ENCODE measurements around the gene FAM163B.

FAM163B gene

GRCh38 chr9:133647148-133647547 lies 38.0 kb upstream of the FAM163B start:
- no peak for ATAC-seq
- TF ChIP-seq, protein P1, sequence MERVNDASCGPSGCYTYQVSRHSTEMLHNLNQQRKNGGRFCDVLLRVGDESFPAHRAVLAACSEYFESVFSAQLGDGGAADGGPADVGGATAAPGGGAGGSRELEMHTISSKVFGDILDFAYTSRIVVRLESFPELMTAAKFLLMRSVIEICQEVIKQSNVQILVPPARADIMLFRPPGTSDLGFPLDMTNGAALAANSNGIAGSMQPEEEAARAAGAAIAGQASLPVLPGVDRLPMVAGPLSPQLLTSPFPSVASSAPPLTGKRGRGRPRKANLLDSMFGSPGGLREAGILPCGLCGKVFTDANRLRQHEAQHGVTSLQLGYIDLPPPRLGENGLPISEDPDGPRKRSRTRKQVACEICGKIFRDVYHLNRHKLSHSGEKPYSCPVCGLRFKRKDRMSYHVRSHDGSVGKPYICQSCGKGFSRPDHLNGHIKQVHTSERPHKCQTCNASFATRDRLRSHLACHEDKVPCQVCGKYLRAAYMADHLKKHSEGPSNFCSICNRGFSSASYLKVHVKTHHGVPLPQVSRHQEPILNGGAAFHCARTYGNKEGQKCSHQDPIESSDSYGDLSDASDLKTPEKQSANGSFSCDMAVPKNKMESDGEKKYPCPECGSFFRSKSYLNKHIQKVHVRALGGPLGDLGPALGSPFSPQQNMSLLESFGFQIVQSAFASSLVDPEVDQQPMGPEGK (CRISPR knock-in tag; IDR thresholded peaks at IDR 0.05; ENCODE audit: borderline replicate concordance) = no peak
- TF ChIP-seq ZC3H10 (CRISPR knock-in tag; IDR thresholded peaks at IDR 0.05) (no peak), ZFP30 (CRISPR knock-in tag; IDR thresholded peaks at IDR 0.05) (no peak), TCF4 (CRISPR knock-in tag; IDR thresholded peaks at IDR 0.05; ENCODE audit: borderline replicate concordance) (no peak), ZNF70 (CRISPR knock-in tag; IDR thresholded peaks at IDR 0.05) (no peak), TOX (CRISPR knock-in tag; IDR thresholded peaks at IDR 0.05; ENCODE audit: borderline replicate concordance) (no peak), GLIS3 (CRISPR knock-in tag; IDR thresholded peaks at IDR 0.05) (no peak), CSDC2 (CRISPR knock-in tag; IDR thresholded peaks at IDR 0.05) (no peak), SNAI2 (CRISPR knock-in tag; IDR thresholded peaks at IDR 0.05) (no peak), ARNTL (CRISPR knock-in tag; IDR thresholded peaks at IDR 0.05; ENCODE audit: borderline replicate concordance, low read depth) (no peak), CREB5 (CRISPR knock-in tag; IDR thresholded peaks at IDR 0.05; ENCODE audit: low read depth) (no peak), ISL1 (CRISPR knock-in tag; IDR thresholded peaks at IDR 0.05) (no peak)
- TF ChIP-seq, protein P2, sequence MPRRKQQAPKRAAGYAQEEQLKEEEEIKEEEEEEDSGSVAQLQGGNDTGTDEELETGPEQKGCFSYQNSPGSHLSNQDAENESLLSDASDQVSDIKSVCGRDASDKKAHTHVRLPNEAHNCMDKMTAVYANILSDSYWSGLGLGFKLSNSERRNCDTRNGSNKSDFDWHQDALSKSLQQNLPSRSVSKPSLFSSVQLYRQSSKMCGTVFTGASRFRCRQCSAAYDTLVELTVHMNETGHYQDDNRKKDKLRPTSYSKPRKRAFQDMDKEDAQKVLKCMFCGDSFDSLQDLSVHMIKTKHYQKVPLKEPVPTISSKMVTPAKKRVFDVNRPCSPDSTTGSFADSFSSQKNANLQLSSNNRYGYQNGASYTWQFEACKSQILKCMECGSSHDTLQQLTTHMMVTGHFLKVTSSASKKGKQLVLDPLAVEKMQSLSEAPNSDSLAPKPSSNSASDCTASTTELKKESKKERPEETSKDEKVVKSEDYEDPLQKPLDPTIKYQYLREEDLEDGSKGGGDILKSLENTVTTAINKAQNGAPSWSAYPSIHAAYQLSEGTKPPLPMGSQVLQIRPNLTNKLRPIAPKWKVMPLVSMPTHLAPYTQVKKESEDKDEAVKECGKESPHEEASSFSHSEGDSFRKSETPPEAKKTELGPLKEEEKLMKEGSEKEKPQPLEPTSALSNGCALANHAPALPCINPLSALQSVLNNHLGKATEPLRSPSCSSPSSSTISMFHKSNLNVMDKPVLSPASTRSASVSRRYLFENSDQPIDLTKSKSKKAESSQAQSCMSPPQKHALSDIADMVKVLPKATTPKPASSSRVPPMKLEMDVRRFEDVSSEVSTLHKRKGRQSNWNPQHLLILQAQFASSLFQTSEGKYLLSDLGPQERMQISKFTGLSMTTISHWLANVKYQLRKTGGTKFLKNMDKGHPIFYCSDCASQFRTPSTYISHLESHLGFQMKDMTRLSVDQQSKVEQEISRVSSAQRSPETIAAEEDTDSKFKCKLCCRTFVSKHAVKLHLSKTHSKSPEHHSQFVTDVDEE (CRISPR knock-in tag; IDR thresholded peaks at IDR 0.05) = no peak

DNA sequence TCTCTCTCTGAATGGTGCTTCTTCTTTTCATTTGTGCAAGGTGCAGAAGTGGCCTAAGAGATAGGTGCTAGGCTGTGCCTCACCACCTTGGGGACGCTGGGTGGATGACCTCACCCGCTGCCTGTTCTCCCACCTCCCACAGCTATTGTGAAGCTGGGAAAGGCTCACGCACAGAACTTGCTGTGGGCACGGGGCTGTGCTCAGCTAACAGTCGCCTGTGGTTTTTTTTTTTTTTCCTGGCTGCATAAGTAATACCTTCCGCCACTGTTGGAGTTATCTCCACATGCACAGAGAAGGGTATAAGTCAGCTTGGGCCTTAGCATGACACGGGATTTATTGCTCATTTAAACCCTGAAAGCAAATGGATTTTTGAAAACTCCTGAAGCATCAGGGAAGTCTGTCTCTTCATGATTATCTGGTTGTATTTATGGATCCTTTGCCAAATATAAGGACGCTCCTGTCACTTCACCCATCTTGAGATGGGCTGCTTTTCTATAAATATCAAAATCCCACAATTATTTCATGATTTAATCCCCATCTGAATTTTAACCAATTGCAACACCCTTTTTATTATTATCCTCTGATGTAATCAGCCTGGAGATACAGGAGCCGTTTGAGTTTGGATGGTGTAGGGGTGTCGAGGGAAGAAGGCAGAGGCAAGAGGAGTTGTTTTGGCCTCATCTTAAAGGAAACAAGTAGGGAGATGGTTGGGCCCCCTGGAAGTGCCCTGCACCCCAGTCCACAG lies 36.0 kb upstream of the FAM163B start:
- no peak for ATAC-seq
- TF ChIP-seq ZNF565 (CRISPR knock-in tag; conservative IDR thresholded peaks at IDR 0.05; ENCODE audit: low read depth) (no peak), TOX (CRISPR knock-in tag; IDR thresholded peaks at IDR 0.05; ENCODE audit: borderline replicate concordance) (no peak), RARB (CRISPR knock-in tag; IDR thresholded peaks at IDR 0.05) (no peak), ZC3H10 (CRISPR knock-in tag; IDR thresholded peaks at IDR 0.05) (no peak), ZFP30 (CRISPR knock-in tag; IDR thresholded peaks at IDR 0.05) (no peak), ZFP3 (CRISPR knock-in tag; IDR thresholded peaks at IDR 0.05) (no peak), OSR1 (CRISPR knock-in tag; IDR thresholded peaks at IDR 0.05) (no peak), CSDC2 (CRISPR knock-in tag; IDR thresholded peaks at IDR 0.05) (no peak), POU6F1 (CRISPR knock-in tag; IDR thresholded peaks at IDR 0.05; ENCODE audit: borderline replicate concordance, low read depth) (no peak), CREB5 (CRISPR knock-in tag; IDR thresholded peaks at IDR 0.05; ENCODE audit: low read depth) (no peak), ISL1 (CRISPR knock-in tag; IDR thresholded peaks at IDR 0.05) (no peak), ESRRG (CRISPR knock-in tag; IDR thresholded peaks at IDR 0.05) (no peak), BACH2 (CRISPR knock-in tag; IDR thresholded peaks at IDR 0.05; ENCODE audit: borderline replicate concordance) (no peak), SNAI2 (CRISPR knock-in tag; IDR thresholded peaks at IDR 0.05) (no peak)
- TF ChIP-seq, protein P1 (CRISPR knock-in tag; IDR thresholded peaks at IDR 0.05; ENCODE audit: borderline replicate concordance) = no peak
- TF ChIP-seq, protein P2 (CRISPR knock-in tag; IDR thresholded peaks at IDR 0.05) = no peak
